ENCODE measurements around the gene TEAD2. TPM values are rescaled to one million over a fixed set of nuclear protein-coding genes. Genes with fewer than 3 reads are reported as not detected.

The TEAD2 gene
- total and polyA plus RNA-seq, 10 of the 15 experiments (the other 5 are each of a cell fraction or from before 2014, with no cell fraction given): 0.04 to 0.26 (median 0.11) TPM; not detected in 3

DNA sequence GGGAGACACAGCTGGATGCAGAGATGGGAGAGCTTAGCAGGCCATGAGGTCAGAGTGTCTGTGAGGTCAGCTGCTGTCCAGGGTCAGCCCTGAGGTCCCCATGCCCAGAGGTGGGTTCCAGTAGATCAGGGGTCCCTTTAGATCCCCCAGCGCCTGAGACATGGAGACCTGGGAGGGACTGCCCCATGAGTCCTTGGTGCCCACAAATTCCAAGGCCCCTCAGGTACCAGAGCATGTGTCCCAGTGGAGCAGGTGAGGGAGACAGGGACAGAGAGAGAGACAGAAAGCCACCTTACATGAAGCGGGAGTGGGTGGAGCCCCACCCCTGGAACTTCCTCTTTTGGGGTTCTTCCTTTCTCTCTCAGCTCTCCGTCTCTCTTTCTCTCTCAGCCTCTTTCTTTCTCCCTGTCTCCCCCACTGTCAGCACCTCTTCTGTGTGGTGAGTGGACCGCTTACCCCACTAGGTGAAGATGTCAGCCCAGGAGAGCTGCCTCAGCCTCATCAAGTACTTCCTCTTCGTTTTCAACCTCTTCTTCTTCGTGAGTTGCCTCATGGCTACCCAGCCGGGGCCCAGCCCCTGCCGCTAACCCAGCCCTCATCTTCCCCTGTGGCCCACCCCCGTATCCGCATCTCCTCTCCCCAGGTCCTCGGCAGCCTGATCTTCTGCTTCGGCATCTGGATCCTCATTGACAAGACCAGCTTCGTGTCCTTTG lies 27.0 kb downstream of the TEAD2 start, which contains the start of gene CD37 (continued):
- TF ChIP-seq, protein P1, sequence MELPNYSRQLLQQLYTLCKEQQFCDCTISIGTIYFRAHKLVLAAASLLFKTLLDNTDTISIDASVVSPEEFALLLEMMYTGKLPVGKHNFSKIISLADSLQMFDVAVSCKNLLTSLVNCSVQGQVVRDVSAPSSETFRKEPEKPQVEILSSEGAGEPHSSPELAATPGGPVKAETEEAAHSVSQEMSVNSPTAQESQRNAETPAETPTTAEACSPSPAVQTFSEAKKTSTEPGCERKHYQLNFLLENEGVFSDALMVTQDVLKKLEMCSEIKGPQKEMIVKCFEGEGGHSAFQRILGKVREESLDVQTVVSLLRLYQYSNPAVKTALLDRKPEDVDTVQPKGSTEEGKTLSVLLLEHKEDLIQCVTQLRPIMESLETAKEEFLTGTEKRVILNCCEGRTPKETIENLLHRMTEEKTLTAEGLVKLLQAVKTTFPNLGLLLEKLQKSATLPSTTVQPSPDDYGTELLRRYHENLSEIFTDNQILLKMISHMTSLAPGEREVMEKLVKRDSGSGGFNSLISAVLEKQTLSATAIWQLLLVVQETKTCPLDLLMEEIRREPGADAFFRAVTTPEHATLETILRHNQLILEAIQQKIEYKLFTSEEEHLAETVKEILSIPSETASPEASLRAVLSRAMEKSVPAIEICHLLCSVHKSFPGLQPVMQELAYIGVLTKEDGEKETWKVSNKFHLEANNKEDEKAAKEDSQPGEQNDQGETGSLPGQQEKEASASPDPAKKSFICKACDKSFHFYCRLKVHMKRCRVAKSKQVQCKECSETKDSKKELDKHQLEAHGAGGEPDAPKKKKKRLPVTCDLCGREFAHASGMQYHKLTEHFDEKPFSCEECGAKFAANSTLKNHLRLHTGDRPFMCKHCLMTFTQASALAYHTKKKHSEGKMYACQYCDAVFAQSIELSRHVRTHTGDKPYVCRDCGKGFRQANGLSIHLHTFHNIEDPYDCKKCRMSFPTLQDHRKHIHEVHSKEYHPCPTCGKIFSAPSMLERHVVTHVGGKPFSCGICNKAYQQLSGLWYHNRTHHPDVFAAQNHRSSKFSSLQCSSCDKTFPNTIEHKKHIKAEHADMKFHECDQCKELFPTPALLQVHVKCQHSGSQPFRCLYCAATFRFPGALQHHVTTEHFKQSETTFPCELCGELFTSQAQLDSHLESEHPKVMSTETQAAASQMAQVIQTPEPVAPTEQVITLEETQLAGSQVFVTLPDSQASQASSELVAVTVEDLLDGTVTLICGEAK (IDR thresholded peaks at IDR 0.05; ENCODE audit: borderline replicate concordance): no peak; the same call in 1 of the 2 replicates
- TF ChIP-seq, protein P2, sequence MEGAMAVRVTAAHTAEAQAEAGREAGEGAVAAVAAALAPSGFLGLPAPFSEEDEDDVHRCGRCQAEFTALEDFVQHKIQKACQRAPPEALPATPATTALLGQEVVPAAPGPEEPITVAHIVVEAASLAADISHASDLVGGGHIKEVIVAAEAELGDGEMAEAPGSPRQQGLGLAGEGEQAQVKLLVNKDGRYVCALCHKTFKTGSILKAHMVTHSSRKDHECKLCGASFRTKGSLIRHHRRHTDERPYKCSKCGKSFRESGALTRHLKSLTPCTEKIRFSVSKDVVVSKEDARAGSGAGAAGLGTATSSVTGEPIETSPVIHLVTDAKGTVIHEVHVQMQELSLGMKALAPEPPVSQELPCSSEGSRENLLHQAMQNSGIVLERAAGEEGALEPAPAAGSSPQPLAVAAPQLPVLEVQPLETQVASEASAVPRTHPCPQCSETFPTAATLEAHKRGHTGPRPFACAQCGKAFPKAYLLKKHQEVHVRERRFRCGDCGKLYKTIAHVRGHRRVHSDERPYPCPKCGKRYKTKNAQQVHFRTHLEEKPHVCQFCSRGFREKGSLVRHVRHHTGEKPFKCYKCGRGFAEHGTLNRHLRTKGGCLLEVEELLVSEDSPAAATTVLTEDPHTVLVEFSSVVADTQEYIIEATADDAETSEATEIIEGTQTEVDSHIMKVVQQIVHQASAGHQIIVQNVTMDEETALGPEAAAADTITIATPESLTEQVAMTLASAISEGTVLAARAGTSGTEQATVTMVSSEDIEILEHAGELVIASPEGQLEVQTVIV (IDR thresholded peaks at IDR 0.05; ENCODE audit: borderline replicate concordance, partially characterized antibody): no peak
- peak in 1 of 2 experiments; percentile 21; a peak in 1 of 3 replicates for TF ChIP-seq EGR1 (IDR thresholded peaks at IDR 0.05; ENCODE audit: borderline replicate concordance in 1 of 2, low read depth in 2 of 2, low read length in 2 of 2)
- TF ChIP-seq, protein P3, sequence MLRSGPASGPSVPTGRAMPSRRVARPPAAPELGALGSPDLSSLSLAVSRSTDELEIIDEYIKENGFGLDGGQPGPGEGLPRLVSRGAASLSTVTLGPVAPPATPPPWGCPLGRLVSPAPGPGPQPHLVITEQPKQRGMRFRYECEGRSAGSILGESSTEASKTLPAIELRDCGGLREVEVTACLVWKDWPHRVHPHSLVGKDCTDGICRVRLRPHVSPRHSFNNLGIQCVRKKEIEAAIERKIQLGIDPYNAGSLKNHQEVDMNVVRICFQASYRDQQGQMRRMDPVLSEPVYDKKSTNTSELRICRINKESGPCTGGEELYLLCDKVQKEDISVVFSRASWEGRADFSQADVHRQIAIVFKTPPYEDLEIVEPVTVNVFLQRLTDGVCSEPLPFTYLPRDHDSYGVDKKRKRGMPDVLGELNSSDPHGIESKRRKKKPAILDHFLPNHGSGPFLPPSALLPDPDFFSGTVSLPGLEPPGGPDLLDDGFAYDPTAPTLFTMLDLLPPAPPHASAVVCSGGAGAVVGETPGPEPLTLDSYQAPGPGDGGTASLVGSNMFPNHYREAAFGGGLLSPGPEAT (IDR thresholded peaks at IDR 0.05; ENCODE audit: low read depth): peak; percentile 66; the same call in 1 of the 2 replicates
- no peak for TF ChIP-seq HCFC1 (IDR thresholded peaks at IDR 0.05; ENCODE audit: low read length)
- peak; percentile 81 for TF ChIP-seq POLR2A (IDR thresholded peaks at IDR 0.05; ENCODE audit: low read depth, low read length)
- TF ChIP-seq ZZZ3 (IDR thresholded peaks at IDR 0.05; ENCODE audit: control insufficient read depth, insufficient read length, low read depth): no peak
- no peak for TF ChIP-seq FOXM1 (IDR thresholded peaks at IDR 0.05; ENCODE audit: low read depth, low read length)
- TF ChIP-seq ZNF207 (IDR thresholded peaks at IDR 0.05; ENCODE audit: borderline replicate concordance): no peak
- no peak for TF ChIP-seq BCL11A (IDR thresholded peaks at IDR 0.05; ENCODE audit: low read depth, low read length)
- no peak for TF ChIP-seq ZSCAN29 (IDR thresholded peaks at IDR 0.05)
- TF ChIP-seq RAD51 (IDR thresholded peaks at IDR 0.05): no peak
- TF ChIP-seq SREBF1 (IDR thresholded peaks at IDR 0.05; ENCODE audit: low read length): no peak
- TF ChIP-seq, protein P4, sequence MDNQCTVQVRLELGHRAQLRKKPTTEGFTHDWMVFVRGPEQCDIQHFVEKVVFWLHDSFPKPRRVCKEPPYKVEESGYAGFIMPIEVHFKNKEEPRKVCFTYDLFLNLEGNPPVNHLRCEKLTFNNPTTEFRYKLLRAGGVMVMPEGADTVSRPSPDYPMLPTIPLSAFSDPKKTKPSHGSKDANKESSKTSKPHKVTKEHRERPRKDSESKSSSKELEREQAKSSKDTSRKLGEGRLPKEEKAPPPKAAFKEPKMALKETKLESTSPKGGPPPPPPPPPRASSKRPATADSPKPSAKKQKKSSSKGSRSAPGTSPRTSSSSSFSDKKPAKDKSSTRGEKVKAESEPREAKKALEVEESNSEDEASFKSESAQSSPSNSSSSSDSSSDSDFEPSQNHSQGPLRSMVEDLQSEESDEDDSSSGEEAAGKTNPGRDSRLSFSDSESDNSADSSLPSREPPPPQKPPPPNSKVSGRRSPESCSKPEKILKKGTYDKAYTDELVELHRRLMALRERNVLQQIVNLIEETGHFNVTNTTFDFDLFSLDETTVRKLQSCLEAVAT (IDR thresholded peaks at IDR 0.05): peak; percentile 38; the same call in 1 of the 2 replicates
- TF ChIP-seq, protein P5, sequence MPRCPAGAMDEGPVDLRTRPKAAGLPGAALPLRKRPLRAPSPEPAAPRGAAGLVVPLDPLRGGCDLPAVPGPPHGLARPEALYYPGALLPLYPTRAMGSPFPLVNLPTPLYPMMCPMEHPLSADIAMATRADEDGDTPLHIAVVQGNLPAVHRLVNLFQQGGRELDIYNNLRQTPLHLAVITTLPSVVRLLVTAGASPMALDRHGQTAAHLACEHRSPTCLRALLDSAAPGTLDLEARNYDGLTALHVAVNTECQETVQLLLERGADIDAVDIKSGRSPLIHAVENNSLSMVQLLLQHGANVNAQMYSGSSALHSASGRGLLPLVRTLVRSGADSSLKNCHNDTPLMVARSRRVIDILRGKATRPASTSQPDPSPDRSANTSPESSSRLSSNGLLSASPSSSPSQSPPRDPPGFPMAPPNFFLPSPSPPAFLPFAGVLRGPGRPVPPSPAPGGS (IDR thresholded peaks at IDR 0.05; ENCODE audit: borderline replicate concordance, insufficient read depth, low read depth, low read length, poor library complexity, severe bottlenecking): no peak
- no peak for TF ChIP-seq HDAC2 (IDR thresholded peaks at IDR 0.05)
- TF ChIP-seq SRF (IDR thresholded peaks at IDR 0.05; ENCODE audit: low read depth in 2 of 2, low read length in 2 of 2): peak in 1 of 2 experiments; percentile 92; a peak in 2 of 4 replicates
- TF ChIP-seq ZNF622 (IDR thresholded peaks at IDR 0.05): no peak
- TF ChIP-seq LARP7 (IDR thresholded peaks at IDR 0.05): 0 out of 2 replicates have a peak, but pooled peaks have one; percentile 12
